Posterior cingulate gyrus (tissue), 11 donors: ENCODE measurements around the gene DNM3.

Source experiments
- DNase-seq, 10 donors: peaks; one replicate each; pipeline versions ENCODE4 v3.0.0 to v3.0.0-alpha.2; 2020 to 2021; ENCODE audit warnings: mixed read lengths in 3 of 10
- intact Hi-C: fragments of 100-400 bp; cut with DNase I; formaldehyde crosslinking; loops from one replicate; pipeline ENCODE4 v1.15.1; 2023

The DNM3 gene

GRCh38 chr1:172452536-172453152 is 611.3 kb downstream of the DNM3 start:
- no peak for DNase-seq
- intact Hi-C loops = loop anchor here (5.0 kb wide), 1 partner anchor 265 kb away; no protein-coding TSS in a partner anchor

- intact Hi-C loops = loop anchor here (5.0 kb wide), 1 partner anchor 264 kb away; no protein-coding TSS in a partner anchor
- DNase-seq = no peak
These were observed 611.9 kb downstream of the DNM3 start for GRCh38 chr1:172453153-172453545.

GRCh38 chr1:172453607-172454006 is 612.3 kb downstream of the DNM3 start:
- intact Hi-C loops = loop anchor here (5.0 kb wide), 1 partner anchor 264 kb away; no protein-coding TSS in a partner anchor
- no peak for DNase-seq

DNA sequence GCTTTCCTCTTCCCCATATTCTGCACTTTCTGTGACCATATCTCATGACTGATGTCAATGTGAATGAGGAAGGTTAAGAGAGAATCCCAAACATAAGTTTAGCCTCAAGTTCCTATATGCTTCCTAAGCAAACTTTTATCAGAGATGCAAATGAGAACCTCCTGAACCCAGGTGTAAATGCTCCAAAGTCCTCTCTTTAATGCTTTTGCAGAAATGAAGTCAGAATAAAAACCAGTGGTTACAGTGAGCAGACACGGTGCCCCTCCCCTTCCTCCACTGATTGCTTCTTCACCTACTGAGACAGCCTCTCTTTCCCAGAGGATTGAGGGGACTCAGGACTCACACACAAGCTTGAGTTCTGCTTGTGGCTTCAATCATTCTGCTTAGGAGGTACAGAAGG is 614.2 kb downstream of the DNM3 start:
- intact Hi-C loops = no loop called here
- no peak for DNase-seq

GRCh38 chr1:172456344-172456769 is 615.1 kb downstream of the DNM3 start:
- intact Hi-C loops = no loop called here
- no peak for DNase-seq

DNA sequence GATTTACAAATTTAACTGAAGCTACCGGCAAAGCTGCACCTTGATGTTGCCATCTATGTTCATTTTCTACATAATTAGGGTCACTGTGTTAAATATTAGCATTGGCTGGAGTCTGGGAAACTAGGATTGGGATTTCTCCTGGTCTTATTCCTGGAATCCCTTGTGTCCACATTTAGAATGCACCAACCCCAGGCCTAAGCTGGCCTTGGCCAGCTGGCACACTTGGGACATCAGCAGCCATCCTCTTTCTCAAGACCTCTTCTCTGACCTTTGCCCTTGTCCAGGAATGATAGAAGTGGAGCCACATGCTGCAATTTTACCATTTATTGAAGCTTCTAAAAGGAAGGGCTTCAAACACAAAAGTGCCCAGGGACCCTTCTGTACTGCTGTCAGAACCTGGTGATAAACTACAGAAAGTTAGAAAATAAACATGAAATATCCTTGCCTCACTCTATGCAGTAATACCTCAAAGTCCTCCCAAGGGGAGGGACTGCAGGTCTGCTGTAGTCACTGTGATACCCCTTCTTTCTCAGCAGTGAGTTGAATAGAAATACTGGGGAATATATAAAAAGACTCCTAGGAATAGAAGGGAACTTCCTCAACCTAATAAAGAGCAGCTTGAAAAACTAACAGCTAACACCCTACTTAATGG is 616.3 kb downstream of the DNM3 start:
- intact Hi-C loops = no loop called here
- DNase-seq = no peak

- intact Hi-C loops = no loop called here
- no peak for DNase-seq
These were observed 618.9 kb downstream of the DNM3 start for GRCh38 chr1:172460177-172460576.

DNA sequence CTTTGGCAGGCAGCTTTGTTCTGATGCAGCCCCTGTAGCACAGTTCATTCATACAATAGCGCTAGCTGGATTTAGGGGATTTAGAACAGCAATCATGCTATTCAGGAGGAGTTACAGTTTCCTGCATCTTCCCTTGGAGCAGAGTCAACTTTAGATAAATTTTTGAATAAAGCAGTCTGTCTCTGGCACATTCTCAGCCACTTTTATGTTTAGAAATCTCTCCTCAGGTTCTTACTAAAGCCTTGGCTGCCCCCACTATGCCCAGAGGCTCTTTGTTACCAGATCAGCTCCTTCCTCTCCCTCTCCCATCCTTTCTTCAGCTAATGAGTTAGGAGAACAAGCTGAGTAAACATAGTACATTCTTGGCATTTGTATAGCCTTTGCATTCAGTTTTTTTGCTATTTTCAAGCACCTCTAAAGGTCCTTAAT is 619.6 kb downstream of the DNM3 start:
- DNase-seq = no peak
- intact Hi-C loops = no loop called here
